GM10266 (cell line): ENCODE results near the gene FAM83D.

Experiments
- DNase-seq: peaks from one replicate; pipeline ENCODE4 v3.0.0; 2012; ENCODE audit errors: extremely low spot score
- TF ChIP-seq, protein P1 (sequence below): IDR thresholded peaks from 2 replicates; pipeline ENCODE4 v1.5.1; 2012; ENCODE audit warnings: mild to moderate bottlenecking, low read depth; ENCODE audit not compliant: control insufficient read depth, insufficient read depth; ENCODE audit errors: missing control alignments

Gene FAM83D

GRCh38 chr20:38883081-38883980, 42.9 kb upstream of the FAM83D start:
- TF ChIP-seq, protein P1, sequence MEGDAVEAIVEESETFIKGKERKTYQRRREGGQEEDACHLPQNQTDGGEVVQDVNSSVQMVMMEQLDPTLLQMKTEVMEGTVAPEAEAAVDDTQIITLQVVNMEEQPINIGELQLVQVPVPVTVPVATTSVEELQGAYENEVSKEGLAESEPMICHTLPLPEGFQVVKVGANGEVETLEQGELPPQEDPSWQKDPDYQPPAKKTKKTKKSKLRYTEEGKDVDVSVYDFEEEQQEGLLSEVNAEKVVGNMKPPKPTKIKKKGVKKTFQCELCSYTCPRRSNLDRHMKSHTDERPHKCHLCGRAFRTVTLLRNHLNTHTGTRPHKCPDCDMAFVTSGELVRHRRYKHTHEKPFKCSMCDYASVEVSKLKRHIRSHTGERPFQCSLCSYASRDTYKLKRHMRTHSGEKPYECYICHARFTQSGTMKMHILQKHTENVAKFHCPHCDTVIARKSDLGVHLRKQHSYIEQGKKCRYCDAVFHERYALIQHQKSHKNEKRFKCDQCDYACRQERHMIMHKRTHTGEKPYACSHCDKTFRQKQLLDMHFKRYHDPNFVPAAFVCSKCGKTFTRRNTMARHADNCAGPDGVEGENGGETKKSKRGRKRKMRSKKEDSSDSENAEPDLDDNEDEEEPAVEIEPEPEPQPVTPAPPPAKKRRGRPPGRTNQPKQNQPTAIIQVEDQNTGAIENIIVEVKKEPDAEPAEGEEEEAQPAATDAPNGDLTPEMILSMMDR: no peak
- DNase-seq: no peak

DNA sequence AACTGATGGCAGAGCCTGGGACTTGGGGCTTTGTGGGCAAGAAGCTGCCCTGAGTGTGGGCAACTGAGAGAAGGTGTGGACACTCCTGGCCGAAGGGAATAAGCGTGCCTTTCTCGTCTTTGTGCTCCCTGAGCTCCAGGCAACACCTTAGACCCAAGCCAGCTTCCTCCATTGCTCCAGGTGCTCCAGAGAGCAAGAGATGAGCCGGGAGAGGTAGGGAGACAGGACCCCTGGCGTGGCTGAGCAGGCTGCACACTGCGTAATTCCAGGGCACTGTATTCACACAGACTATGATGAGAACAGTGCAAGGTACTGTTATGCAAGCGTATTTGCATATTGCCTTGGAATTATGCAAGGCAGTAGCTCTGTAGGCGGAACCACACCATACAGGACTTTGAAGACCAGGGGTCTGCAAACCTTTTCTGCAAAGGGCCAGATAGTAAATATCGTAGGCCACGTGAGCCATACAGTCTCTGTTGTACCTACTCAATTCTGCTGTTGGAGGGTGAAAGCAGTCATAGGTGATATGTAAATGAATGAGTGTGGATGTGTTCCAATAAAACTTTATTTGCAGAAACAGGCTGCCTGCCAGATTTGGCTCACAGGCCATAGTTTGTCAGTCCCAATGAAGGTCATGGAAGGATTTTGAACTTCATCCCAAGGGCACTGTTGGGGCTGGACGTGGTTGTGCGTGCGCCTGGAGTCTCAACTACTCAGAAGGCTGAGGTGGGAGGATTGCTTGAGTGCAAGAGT, 42.1 kb upstream of the FAM83D start:
- no peak for DNase-seq
- TF ChIP-seq, protein P1: no peak

DNA sequence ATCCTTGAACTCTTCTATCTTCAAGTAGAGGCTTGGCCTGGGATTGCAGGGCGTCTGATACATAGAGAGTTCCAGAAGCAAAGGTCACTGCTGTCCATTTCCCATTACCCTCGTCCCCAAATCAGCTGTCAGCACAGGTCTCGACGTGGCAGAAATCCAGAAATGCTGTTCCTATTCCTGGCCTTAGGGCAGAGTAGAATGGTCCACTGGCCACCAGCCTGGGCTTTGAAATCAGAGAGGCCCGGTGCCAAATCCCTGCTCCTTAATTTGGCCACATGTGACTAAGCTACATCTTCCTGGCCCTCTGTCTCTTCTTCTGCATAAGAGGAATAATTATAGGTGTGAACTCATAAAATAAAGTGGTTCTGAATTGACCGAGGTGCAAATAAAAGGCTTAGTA, 40.9 kb upstream of the FAM83D start:
- no peak for DNase-seq
- TF ChIP-seq, protein P1: no peak

DNA sequence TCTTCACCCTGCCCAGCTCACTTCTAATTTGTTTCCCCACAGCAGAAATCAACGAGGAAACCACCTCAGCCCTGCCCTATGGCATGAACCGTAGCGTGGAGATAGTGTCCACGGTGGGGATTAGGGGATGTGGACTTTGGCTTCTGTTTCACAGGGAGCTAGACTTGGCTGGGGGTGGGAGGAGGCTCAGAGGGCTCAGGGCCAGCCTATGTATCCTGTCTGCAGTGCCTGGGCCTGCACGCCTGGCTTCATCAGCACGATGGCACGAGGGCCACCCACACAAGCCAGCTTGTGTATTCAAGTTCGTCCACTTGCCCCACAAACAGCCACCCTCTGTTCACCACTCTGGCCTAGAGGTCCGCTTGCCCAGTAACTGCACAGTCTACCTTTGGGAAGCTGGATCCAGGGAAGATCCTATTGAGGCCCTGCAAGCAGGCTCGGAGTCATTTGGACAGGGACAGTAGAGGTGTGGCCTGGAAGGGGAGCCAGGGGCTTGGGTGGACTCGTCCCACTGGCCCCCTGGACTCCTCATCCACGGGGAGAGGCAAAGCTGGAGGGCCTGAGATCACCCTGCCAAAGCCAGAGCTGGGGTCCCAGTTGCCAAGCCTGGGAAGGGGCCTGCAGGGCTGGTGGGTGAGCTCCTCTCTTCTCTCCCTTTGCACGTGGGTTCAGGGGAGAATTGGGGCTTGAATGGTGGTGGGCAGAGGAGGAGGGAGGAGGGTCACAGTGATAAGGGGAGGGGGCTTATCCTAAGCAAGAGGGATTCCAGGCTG, 38.0 kb upstream of the FAM83D start:
- TF ChIP-seq, protein P1: no peak
- DNase-seq: no peak

- DNase-seq: no peak
- TF ChIP-seq, protein P1: no peak
Observed at GRCh38 chr20:38889050-38889449, 37.2 kb upstream of the FAM83D start.

- TF ChIP-seq, protein P1: no peak
- no peak for DNase-seq
Observed at GRCh38 chr20:38889792-38890496, 36.3 kb upstream of the FAM83D start.
